HepG2 (cell line): Measurements from ENCODE around the gene TNS1. TPM values are rescaled to one million over a fixed set of nuclear protein-coding genes. Genes with fewer than 3 reads are reported as not detected.

Experiments
- KLF11 ChIP-seq: IDR thresholded peaks from 2 replicates; pipeline ENCODE4 v1.6.1; 2016; ENCODE audit warnings: missing compliant biosample characterization
- MED13 ChIP-seq: sonication (generic); formaldehyde crosslinking; IDR thresholded peaks from 2 replicates; pipeline ENCODE4 v1.5.0; 2020; ENCODE audit warnings: missing genetic modification reagents
- TBP ChIP-seq: sonication (generic); formaldehyde crosslinking; IDR thresholded peaks from 2 replicates; pipeline ENCODE4 v1.5.0; 2020; ENCODE audit warnings: missing genetic modification reagents
- ZNF30 ChIP-seq: sonication (generic); formaldehyde crosslinking; IDR thresholded peaks from 2 replicates; pipeline ENCODE4 v1.5.0; 2020; ENCODE audit warnings: mild to moderate bottlenecking, missing genetic modification reagents
- ZNF33A ChIP-seq: sonication (generic); formaldehyde crosslinking; IDR thresholded peaks from 2 replicates; pipeline ENCODE4 v1.5.1; 2020; ENCODE audit warnings: missing genetic modification reagents, mild to moderate bottlenecking, moderate library complexity, borderline replicate concordance
- ZNF841 ChIP-seq: sonication (generic); formaldehyde crosslinking; IDR thresholded peaks from 2 replicates; pipeline ENCODE4 v1.8.1; 2023; ENCODE audit warnings: missing genetic modification reagents, borderline replicate concordance
- polyA plus RNA-seq, 8 experiments: library from polyadenylated mRNA; depleted of rRNA in 3 of 8; stranded (reverse) in 7 of 8; unstranded in 1 of 8; fragments of >200 nt; fragmentation: Illumina TruSeq in 4 of 8; extraction: Trizol in 4 of 8; gene quantifications; 2 replicates each; pipeline versions ENCODE4 v1.2.1 to v1.2.3, GENCODE V29; 2011 to 2016; ENCODE audit warnings: low read depth in 4 of 8, missing spikeins in 1 of 8, mixed read lengths in 1 of 8; ENCODE audit not compliant: insufficient read depth in 1 of 8
- total RNA-seq, 5 experiments: library from RNA; depleted of rRNA; stranded (reverse); fragments of >200 nt; fragmentation: Illumina TruSeq; extraction: Trizol; gene quantifications; 2 replicates each; pipeline ENCODE4 v1.2.3, GENCODE V29; 2016; ENCODE audit warnings: low read depth in 1 of 5
- TF ChIP-seq, protein P1 (sequence below): sonication (generic); formaldehyde crosslinking; IDR thresholded peaks from 2 replicates; pipeline ENCODE4 v1.4.0; 2020; ENCODE audit warnings: missing genetic modification reagents, borderline replicate concordance
- TF ChIP-seq, protein P2 (sequence below): sonication (generic); formaldehyde crosslinking; IDR thresholded peaks from 2 replicates; pipeline ENCODE4 v1.4.0; 2020; ENCODE audit warnings: mild to moderate bottlenecking, missing genetic modification reagents
- TF ChIP-seq, protein P3 (sequence below): sonication (generic); formaldehyde crosslinking; IDR thresholded peaks from 2 replicates; pipeline ENCODE4 v1.4.0; 2020; ENCODE audit warnings: missing genetic modification reagents
- TF ChIP-seq, protein P4 (sequence below): sonication (generic); formaldehyde crosslinking; IDR thresholded peaks from 2 replicates; pipeline ENCODE4 v1.9.0; 2021; ENCODE audit warnings: mild to moderate bottlenecking, missing genetic modification reagents
- TF ChIP-seq, protein P5 (sequence below): sonication (generic); formaldehyde crosslinking; IDR thresholded peaks from 2 replicates; pipeline ENCODE4 v1.5.1; 2020; ENCODE audit warnings: mild to moderate bottlenecking, missing genetic modification reagents

TNS1 gene
- total and polyA plus RNA-seq, 2 of the 13 experiments (the other 11 are each of a cell fraction or from before 2014, with no cell fraction given): 1.9 to 118 TPM

DNA sequence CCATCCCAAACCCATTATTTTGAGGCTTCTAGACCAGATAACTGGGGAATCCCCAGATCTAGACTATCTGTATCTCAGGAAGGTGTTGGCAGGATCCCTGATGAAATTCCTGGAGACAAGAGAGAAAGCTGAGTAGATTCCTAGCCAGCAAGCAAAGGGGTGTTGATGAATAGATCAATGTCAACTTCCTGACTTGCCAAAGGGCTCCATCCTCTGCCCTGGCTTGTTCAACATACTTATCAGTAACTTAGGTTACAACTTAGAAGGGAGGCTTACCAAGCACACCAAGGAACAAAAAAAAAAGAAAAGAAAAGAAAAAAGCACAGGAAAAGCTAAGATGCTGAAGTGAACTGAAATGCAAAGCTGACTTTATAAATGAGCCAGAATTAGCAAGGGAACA lies 53.3 kb downstream of the TNS1 start (continued):
- TF ChIP-seq, protein P1, sequence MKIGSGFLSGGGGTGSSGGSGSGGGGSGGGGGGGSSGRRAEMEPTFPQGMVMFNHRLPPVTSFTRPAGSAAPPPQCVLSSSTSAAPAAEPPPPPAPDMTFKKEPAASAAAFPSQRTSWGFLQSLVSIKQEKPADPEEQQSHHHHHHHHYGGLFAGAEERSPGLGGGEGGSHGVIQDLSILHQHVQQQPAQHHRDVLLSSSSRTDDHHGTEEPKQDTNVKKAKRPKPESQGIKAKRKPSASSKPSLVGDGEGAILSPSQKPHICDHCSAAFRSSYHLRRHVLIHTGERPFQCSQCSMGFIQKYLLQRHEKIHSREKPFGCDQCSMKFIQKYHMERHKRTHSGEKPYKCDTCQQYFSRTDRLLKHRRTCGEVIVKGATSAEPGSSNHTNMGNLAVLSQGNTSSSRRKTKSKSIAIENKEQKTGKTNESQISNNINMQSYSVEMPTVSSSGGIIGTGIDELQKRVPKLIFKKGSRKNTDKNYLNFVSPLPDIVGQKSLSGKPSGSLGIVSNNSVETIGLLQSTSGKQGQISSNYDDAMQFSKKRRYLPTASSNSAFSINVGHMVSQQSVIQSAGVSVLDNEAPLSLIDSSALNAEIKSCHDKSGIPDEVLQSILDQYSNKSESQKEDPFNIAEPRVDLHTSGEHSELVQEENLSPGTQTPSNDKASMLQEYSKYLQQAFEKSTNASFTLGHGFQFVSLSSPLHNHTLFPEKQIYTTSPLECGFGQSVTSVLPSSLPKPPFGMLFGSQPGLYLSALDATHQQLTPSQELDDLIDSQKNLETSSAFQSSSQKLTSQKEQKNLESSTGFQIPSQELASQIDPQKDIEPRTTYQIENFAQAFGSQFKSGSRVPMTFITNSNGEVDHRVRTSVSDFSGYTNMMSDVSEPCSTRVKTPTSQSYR (CRISPR knock-in tag): no peak
- TF ChIP-seq ZNF33A: no peak
- TF ChIP-seq, protein P2, sequence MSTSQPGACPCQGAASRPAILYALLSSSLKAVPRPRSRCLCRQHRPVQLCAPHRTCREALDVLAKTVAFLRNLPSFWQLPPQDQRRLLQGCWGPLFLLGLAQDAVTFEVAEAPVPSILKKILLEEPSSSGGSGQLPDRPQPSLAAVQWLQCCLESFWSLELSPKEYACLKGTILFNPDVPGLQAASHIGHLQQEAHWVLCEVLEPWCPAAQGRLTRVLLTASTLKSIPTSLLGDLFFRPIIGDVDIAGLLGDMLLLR (CRISPR knock-in tag): no peak
- TF ChIP-seq, protein P3, sequence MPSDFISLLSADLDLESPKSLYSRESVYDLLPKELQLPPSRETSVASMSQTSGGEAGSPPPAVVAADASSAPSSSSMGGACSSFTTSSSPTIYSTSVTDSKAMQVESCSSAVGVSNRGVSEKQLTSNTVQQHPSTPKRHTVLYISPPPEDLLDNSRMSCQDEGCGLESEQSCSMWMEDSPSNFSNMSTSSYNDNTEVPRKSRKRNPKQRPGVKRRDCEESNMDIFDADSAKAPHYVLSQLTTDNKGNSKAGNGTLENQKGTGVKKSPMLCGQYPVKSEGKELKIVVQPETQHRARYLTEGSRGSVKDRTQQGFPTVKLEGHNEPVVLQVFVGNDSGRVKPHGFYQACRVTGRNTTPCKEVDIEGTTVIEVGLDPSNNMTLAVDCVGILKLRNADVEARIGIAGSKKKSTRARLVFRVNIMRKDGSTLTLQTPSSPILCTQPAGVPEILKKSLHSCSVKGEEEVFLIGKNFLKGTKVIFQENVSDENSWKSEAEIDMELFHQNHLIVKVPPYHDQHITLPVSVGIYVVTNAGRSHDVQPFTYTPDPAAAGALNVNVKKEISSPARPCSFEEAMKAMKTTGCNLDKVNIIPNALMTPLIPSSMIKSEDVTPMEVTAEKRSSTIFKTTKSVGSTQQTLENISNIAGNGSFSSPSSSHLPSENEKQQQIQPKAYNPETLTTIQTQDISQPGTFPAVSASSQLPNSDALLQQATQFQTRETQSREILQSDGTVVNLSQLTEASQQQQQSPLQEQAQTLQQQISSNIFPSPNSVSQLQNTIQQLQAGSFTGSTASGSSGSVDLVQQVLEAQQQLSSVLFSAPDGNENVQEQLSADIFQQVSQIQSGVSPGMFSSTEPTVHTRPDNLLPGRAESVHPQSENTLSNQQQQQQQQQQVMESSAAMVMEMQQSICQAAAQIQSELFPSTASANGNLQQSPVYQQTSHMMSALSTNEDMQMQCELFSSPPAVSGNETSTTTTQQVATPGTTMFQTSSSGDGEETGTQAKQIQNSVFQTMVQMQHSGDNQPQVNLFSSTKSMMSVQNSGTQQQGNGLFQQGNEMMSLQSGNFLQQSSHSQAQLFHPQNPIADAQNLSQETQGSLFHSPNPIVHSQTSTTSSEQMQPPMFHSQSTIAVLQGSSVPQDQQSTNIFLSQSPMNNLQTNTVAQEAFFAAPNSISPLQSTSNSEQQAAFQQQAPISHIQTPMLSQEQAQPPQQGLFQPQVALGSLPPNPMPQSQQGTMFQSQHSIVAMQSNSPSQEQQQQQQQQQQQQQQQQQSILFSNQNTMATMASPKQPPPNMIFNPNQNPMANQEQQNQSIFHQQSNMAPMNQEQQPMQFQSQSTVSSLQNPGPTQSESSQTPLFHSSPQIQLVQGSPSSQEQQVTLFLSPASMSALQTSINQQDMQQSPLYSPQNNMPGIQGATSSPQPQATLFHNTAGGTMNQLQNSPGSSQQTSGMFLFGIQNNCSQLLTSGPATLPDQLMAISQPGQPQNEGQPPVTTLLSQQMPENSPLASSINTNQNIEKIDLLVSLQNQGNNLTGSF (CRISPR knock-in tag): no peak
- TF ChIP-seq, protein P4, sequence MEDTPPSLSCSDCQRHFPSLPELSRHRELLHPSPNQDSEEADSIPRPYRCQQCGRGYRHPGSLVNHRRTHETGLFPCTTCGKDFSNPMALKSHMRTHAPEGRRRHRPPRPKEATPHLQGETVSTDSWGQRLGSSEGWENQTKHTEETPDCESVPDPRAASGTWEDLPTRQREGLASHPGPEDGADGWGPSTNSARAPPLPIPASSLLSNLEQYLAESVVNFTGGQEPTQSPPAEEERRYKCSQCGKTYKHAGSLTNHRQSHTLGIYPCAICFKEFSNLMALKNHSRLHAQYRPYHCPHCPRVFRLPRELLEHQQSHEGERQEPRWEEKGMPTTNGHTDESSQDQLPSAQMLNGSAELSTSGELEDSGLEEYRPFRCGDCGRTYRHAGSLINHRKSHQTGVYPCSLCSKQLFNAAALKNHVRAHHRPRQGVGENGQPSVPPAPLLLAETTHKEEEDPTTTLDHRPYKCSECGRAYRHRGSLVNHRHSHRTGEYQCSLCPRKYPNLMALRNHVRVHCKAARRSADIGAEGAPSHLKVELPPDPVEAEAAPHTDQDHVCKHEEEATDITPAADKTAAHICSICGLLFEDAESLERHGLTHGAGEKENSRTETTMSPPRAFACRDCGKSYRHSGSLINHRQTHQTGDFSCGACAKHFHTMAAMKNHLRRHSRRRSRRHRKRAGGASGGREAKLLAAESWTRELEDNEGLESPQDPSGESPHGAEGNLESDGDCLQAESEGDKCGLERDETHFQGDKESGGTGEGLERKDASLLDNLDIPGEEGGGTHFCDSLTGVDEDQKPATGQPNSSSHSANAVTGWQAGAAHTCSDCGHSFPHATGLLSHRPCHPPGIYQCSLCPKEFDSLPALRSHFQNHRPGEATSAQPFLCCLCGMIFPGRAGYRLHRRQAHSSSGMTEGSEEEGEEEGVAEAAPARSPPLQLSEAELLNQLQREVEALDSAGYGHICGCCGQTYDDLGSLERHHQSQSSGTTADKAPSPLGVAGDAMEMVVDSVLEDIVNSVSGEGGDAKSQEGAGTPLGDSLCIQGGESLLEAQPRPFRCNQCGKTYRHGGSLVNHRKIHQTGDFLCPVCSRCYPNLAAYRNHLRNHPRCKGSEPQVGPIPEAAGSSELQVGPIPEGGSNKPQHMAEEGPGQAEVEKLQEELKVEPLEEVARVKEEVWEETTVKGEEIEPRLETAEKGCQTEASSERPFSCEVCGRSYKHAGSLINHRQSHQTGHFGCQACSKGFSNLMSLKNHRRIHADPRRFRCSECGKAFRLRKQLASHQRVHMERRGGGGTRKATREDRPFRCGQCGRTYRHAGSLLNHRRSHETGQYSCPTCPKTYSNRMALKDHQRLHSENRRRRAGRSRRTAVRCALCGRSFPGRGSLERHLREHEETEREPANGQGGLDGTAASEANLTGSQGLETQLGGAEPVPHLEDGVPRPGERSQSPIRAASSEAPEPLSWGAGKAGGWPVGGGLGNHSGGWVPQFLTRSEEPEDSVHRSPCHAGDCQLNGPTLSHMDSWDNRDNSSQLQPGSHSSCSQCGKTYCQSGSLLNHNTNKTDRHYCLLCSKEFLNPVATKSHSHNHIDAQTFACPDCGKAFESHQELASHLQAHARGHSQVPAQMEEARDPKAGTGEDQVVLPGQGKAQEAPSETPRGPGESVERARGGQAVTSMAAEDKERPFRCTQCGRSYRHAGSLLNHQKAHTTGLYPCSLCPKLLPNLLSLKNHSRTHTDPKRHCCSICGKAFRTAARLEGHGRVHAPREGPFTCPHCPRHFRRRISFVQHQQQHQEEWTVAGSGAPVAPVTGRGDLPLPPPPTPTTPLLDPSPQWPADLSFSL: no peak
- no peak for TF ChIP-seq KLF11 (CRISPR knock-in tag)
- TF ChIP-seq ZNF30 (CRISPR knock-in tag): no peak
- TF ChIP-seq TBP: no peak
- TF ChIP-seq, protein P5, sequence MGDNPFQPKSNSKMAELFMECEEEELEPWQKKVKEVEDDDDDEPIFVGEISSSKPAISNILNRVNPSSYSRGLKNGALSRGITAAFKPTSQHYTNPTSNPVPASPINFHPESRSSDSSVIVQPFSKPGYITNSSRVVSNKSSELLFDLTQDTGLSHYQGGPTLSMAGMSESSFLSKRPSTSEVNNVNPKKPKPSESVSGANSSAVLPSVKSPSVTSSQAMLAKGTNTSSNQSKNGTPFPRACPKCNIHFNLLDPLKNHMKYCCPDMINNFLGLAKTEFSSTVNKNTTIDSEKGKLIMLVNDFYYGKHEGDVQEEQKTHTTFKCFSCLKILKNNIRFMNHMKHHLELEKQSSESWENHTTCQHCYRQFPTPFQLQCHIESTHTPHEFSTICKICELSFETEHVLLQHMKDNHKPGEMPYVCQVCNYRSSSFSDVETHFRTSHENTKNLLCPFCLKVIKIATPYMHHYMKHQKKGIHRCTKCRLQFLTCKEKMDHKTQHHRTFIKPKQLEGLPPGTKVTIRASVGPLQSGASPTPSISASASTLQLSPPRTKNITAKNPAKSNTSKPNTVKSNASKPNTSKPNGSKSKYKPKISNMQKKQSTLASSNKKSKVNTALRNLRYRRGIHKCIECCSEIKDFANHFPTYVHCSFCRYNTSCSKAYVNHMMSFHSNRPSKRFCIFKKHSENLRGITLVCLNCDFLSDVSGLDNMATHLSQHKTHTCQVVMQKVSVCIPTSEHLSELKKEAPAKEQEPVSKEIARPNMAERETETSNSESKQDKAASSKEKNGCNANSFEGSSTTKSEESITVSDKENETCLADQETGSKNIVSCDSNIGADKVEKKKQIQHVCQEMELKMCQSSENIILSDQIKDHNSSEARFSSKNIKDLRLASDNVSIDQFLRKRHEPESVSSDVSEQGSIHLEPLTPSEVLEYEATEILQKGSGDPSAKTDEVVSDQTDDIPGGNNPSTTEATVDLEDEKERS (CRISPR knock-in tag): no peak
- TF ChIP-seq ZNF841: no peak
- TF ChIP-seq MED13: no peak
